Measurements from ENCODE around the gene TRIM43B. TPM values are rescaled to one million over a fixed set of nuclear protein-coding genes. Genes with fewer than 3 reads are reported as not detected.
"Not testable (repeated sequence)": the region's sequence is repeated elsewhere in the genome, so short reads cannot be mapped to it uniquely, and the experiment has no call there.

TRIM43B gene
- not detected for total RNA-seq

DNA sequence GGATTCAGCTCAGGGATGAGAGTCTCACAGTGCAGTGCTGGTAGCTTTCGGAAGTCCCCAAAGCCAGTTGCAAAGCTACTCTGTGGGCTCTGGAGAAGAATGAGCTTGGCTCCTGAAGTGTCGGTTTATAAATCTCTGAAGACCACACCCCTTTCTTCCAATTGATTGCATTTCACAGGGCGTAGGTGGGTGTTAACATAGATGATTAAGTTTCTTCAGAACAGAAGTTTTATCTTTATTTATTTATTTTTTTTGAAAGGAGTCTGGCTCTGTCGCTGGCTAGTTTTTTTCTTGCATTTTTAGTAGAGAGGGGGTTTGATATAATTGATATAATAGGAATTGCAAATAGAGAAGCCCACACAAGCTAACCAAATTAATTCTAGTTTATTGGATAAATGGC, at the start of gene TRIM43B:
TSS of gene TRIM43B (minus strand) at position 101 of the 400 bp plus-strand sequence. CDS start 2,040 bp downstream, outside the sequence.
- DNase-seq (ENCODE audit: low spot score) = not testable (repeated sequence)

DNA sequence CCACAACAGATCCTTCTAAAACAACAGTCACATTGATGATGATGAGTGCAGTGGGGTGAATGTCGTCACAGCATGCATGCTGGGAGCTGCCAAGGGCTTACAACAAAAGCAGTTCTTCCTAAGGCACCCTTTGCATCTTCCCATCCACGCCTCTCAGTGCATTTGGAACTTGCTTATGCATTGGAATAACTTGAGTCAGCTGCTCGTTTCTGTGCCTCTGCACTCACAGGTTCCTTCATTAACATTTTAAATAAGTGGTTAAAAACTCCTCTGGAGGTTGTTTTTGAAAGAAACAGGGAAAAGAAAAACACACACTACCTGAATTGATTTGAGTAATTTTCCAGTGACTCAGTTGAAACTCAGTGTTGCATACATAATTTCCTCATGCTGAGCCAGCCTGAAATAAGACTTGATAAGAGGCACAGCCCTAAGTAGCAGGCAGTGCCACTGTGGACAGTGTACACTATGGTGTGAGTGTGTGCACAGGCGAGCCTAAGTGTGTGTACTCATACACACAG, 46.8 kb upstream of the TRIM43B start:
- no peak for DNase-seq (ENCODE audit: low spot score)

DNA sequence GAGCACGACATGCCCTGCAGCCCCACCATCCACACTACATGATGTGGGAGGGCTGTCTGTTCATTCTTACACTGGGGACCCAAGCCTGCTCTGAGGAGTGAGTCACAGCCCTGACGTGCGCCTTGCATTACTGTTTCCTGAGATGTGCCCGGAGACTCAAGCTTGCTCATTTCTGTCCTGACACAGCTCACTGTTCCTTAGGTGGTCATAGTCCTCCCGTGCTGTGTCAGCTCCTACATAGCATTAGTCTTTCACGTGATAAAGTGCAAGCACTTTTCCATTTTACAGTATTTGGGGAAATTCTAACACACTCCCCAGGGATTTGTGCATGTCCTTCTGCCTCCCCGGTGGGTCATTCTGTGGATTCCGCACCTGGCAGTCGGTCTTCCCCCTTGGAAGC, 46.2 kb upstream of the TRIM43B start:
- no peak for DNase-seq (ENCODE audit: low spot score)

DNA sequence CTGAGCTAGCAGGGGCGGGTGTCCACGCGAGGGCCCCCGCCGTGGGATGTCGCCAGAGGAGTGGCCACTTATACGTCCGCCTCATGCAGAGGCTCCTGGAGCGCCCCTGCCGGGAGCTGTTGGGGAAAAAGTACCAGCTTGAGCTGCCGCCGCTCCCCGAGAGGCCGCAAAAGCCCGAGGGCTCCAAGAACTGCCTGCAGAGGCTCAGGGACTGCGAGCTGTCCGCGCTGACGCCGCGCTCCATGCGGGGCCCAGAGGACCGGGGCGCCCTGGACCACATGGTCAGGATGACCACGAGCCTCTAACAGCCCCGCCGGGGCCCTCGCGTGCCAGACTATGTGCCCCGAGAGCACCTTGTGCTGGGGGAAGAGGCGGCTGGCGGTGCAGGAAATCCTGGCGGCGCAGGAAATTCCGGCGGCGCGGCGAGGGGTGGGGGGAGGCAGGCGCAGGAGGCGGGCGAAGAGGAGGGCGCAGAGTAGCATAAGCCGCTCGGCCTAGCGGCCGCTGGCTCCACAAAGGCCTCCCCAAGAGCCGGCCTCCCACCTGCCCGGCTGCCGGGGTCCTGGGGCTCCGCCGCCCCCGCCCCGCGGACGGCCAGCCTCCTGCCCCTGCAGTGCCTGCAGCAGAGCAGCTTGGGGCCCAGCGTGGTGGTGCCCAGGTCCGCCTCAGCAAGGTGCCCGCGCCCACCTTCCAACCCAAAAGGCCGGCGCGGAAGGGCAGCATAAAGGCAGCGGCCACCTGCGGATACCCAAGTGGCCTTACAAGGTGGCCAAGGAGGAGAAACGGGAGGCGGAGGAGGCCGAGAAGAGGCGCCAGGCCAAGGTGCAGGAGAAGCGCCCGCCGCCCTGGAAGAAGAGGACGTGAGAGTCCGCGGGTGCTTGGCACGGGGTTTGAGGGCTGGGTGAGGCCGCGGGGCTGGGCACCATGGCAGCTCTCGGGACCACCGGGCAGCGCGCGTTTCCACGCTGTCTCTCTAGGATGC, 42.1 kb upstream of the TRIM43B start:
- DNase-seq (ENCODE audit: low spot score) = peak; percentile 63

DNA sequence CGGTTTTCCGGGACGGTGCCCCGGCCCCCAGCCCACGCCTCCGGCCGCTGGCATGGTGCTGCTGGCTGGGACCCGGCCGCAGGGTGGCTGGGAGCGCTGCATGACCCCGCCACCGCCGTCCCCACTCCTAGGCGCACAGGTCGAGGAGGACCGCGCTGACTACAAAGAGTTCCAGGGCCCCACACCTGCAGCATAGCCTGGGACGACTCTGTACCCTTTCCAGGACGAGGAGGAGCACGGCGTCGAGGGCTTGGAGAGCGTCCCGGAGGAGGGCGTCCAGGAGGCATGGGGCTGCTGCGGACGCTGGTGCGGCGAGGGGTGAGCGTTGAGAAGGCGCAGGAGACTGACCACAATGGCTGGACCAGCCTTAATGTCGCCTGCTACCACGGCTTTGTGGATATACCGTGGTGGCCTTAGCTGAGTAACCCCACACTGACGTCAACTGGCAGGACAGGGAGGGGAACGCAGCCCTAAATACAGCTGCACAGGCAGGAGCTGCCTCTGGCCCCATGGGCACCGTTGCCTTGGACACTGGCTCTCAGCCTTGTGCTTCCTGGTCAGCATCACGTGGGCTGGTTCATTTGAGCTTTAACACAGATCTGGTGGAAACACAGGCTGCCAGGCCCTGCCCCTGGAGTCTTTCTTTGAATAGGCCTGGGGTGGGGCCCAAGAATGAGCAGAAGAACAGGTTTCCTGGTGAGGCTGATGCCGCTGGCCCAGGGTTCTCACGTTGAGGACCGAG, 40.9 kb upstream of the TRIM43B start:
- peak; percentile 86 for DNase-seq (ENCODE audit: low spot score)

DNA sequence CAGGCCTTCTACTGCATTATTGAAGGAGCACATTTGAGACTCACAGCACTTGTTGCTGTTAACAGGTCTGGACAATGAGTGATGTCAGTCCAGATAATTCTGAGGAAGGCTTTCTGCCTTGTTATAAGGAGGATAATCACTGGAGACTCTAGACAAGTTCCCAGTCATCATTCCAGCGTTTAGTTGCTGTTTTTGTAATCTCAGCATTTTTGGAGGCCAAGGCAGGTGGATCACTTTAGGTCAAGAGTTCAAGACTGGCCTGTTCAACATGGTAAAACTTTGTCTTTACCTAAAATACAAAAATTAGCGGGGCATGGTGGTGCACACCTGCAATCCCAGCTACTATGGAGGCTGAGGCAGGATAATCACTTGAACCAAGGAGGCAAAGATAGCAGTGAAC, 39.6 kb upstream of the TRIM43B start:
- DNase-seq (ENCODE audit: low spot score) = no peak

DNA sequence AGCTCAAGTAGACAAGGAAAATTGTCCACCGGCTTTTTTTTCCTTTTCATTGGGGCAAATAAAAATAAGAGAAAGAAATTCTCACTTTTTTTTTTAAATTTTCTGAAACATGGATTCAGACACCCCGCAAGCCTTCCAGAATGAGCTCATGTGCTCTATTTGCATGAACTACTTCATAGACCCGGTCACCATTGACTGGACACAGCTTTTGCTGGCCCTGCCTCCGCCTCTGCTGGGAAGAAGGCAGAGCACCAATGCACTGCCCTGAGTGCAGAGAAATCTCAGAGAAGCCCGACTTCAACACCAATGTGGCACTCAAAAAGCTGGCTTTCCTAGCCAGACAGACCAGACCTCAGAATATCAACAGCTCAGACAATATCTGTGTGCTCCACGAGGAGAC, 30.2 kb upstream of the TRIM43B start:
- no peak for DNase-seq (ENCODE audit: low spot score)

DNA sequence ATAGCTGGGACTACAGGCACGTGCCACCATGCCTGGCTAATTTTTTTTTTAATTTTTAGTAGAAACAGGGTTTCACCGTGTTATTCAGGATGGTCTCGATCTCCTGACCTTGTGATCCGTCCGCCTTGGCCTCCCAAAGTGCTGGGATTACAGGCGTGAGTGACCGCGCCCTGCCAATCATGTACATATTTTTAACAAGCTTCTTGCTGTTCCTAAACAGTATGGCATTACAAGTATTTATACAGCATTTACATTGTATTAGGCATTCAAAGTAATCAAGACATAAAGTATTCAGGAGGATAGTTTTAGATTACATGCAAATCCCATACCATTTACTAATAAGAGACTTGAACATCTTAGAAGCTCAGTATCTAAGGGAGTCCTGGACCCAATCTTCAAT, 29.7 kb upstream of the TRIM43B start:
- DNase-seq (ENCODE audit: low spot score) = not testable (repeated sequence)

DNA sequence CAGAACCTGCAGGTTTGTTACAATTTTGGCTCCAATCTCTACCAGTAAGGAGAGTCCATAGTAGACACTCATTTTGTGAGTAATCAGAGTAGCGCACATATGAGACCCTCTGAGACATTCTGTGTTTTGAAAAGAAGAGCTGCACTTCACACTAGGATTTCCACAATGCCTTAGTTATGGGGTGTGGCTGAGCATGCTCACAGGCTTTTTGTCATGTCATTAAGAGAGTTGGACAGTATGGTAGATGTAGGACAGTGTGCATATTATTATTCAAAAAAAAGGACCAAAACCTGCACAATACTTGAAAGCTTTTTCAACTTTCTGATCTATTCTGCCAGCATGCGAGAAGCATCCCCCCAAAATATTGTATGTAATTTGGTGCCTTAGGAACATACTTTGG, 24.9 kb upstream of the TRIM43B start:
- DNase-seq (ENCODE audit: low spot score) = no peak

DNA sequence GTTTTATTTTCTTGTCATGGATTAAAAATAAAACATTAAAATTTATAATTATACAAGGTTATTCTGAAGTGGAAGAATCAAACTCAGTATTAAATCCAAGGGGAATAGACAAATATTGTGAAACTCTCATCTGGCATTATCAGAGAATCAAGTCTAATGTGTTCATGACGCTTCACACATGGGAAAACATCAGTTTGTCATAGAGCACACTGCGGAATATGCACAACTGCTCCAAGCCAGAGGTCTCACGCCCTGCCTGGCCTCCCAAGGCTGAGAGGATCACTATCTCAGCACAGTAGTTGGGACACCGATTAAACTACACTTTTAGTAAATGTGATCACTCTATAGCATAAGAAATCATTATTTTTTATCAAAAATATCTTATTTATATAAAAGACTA, 20.7 kb upstream of the TRIM43B start:
- no peak for DNase-seq (ENCODE audit: low spot score)

DNA sequence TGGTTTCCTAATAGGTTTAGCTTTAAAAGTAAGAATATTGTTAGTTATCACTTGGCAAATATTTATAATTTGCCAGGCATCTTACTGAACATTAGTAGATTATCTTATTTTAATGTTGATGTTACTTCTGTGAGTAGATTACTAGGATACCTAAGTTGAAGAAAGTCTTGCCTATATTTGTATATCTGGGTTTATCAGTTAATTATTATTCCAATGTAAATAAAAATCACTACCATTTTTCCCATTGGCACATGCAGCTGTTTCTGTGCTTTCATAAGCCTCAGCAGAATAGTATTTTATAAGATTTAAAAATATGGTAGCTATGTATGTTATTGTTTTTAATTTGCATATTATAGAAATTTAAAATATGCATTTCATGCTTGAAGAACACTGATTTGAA, 16.3 kb upstream of the TRIM43B start:
- DNase-seq (ENCODE audit: low spot score) = no peak

DNA sequence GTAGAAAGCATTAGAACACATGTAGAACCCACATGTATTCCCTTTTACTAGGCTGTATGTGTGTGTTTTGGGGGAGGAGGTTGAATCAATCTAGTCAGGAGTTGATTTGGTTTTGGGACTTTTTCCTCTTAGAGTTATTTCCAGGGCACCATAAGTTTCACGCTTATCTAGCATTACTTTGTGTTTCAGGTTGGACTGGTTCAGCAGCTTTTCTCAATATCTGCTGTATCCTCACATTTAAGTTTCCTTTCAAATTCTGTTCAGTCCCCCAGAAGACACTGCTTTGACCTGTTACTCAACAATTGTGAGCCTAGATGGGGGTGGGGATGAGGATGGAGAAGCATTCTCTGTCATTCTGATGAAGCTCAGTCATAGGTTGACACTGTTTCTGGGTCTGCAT, 7.5 kb upstream of the TRIM43B start:
- DNase-seq (ENCODE audit: low spot score) = peak; percentile 31

DNA sequence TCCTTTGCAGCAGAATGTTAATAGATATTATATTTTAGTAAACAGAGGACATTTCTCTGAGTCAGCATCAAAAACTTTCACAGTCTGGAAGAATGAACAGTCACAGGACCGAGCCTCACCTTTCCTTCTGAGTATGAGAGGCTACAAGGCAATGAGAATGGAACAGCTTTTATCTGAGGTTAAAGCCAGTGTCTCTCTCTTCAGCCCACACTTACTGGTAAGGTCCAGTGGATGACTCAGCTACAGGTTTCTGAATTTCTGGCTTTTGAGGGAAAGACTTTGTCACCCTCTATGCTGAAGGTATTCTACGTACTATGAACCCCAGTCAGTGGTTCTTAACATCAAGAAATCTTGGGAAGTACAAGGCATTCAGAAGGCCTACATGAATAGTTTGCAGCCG, 9.5 kb downstream of the TRIM43B start:
- not testable (repeated sequence) for DNase-seq (ENCODE audit: low spot score)

DNA sequence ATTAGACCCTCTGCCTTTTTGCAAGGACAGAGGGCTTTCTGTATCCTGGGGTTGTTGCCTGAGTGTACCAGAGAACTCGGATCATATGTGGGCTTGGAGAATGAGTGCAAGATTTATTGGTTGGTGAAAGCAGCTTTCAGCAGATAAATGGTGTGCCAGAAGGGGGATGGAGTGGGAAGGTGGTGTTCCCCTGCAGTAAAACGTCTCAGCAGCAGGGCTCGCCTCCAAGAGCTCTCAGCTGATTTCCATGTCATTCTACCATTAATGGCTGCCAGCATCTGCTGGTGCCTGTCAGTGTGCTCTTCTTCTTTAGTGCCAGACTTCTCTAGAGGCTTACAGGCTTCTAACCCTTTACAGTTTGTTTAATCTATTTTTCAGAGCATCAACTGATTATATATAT, 16.6 kb downstream of the TRIM43B start:
- not testable (repeated sequence) for DNase-seq (ENCODE audit: low spot score)

DNA sequence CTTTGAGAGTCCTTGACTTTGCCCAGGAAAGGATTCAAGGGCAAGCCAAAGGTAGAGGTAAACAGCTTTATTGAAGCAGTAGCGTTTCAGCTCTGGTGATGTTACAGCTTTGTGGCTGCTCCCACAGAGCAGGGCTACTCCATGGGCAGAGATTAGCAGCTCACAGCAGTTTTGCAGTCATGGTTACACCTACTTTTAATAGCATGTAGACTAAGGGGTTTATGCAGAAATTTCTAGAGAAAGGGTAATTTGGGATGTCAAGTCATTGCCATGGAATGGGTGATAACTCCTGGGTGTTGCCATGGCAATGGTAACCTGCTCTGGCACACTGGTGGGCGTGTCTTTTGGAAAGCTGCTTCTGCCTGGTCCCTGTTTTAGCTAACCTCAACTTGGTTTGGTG, 18.0 kb downstream of the TRIM43B start:
- DNase-seq (ENCODE audit: low spot score) = not testable (repeated sequence)

DNA sequence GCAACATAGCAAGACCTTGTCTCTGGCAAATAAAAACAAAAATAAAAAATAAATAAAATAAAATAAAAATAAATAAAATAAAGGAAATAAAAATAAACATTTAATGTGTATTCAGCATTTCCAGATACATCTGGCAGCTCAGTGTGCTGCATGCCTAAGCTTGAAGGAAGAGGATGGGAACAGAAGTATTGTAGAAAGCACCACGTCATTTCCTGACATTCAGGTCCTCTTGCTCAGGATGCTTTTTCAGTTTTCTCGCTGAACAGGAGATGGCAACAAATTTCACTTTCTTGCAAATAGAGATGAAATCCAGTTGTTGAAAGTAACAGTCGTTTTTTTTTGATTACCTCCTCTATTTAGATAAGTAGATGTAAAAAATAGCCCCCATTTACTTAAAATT, 21.3 kb downstream of the TRIM43B start:
- DNase-seq (ENCODE audit: low spot score) = not testable (repeated sequence)

DNA sequence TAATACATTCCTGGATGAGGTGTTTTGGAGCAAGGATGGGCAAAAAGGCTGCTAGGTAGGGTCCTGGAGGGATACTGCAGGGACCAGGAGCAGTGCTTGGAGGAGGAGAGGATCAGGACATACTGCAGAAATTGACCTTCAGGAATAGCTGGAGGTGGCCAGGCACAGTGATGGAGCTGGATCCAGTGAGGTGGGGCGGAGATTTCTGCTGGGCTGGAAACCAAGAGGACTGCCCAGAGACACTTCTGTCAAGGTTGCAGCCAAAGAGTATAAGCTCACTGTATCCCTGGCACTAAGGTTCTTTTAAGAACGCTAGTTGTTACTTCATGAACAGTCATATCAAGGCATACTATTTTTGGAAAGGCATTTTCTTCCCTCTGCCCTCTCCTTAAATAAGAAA, 39.2 kb downstream of the TRIM43B start:
- not testable (repeated sequence) for DNase-seq (ENCODE audit: low spot score)

DNA sequence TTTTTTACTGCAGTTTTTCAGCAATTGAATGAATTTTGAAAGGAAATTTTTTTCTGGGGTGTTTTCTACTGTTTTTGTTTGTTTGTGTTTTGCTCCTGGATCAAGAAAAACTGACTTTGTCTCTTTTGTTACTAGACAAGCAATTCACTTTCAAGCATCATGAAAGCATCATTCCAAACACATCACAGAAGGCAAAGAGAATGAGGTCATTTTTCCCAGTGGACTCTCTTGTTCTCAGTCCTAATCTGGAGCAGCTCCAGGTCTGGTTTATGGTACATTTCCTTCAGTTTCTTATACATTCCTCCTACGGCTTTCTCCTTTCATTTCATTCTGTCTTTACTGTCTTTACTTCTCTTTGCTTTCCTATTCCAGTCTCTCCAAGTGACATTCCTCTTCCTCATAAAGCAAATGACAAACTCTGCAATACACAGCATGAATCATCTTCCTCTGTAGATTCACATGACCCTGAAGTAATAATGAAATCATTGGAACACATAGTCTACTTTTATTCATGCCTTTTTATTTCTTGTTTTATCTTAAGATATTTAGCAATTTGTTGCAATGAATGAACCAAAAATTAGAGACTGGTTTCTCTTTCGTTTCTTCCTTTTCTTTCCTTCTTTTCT, 42.0 kb downstream of the TRIM43B start:
- not testable (repeated sequence) for DNase-seq (ENCODE audit: low spot score)

DNA sequence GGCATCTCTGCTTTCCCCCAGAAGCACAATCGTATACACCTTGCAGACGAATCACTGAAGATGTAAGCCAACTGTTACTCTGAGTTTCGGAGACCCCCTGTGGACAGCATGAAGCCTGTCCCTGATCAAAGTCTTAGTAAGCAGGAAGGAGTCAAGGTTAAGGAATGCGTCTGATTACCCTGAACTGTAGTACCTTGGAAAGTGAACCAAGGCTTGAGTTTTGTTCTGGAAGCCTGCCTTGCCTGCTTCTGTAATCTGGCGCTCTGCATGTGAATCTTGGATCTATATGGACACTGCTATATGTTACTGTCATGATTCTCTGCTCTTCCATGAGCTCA, 48.7 kb downstream of the TRIM43B start:
- not testable (repeated sequence) for DNase-seq (ENCODE audit: low spot score)

DNA sequence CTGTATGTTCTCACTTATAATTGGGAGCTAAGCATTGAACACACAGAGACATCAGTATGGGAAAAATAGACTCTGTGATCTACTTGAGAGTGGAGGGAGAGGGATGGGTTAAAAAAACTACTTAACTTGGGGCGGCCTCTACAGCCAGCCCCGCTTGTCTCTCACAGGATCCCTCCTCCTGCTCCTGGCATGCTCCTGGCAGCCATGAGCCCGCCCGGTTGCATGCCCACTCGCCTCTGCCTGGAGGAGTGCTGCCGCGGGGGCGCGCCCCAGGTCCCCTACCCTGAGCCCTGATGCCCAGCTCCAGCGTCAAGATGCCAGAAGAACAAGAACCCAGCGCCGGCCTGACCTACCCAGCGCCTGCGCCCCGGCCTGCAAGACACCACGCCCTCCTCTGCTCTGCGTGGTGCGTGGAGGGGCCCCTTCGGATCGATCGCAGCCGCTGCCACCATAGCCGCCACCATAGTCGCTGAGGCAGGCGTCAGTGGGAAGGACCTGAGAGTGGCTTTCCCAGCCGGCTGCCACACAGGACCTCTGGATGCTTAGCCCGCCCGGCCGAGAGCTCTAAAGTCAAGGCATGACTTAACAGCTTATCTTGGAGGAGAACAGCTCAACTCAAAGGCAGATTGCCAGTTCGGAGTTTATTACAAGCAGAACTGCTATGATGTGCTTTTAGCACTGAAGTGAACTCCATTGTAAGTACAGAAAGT, 49.2 kb downstream of the TRIM43B start:
- not testable (repeated sequence) for DNase-seq (ENCODE audit: low spot score)

DNA sequence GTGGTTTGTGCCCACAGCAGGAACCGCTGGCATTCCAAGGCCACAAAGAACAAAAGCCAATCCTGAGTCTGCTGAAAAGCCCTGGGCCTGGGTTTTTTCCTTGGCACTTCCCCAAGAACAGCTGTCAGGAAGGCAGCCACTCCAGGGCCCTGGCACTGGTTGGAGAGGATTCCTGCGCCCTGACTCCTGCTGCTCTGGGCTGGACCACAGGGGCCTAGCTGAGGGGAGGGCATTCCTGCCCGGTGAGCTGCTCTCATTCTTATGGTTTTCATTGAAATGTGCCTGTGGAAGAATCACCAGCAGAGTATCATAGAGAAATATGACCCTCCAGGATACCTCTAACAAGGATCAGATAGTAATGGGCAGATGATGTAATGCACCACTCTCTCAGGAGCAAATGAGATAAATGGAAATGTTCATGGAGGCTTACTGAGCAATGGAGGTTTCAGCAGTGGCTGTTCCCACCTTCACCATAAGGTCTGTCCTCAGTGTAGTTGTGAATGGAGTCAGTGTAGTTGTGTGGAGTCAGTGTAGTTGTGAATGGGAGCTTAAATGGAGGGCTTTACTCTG, 50.0 kb downstream of the TRIM43B start:
- DNase-seq (ENCODE audit: low spot score) = peak; percentile 50

Measured in mucosa of gallbladder (tissue), 1 donor.